Right atrium auricular region (tissue), 2 donors: ENCODE results near the gene ACOX1. TPM values are rescaled to one million over a fixed set of nuclear protein-coding genes. Genes with fewer than 3 reads are reported as not detected.
A peak's percentile ranks its signal among the peaks of the same experiment; 100 is the strongest.

Experiments used
- DNase-seq: peaks from one replicate; pipeline ENCODE4 v3.0.0-alpha.2; 2019; ENCODE audit warnings: low spot score
- H3K27ac ChIP-seq, 2 donors: fragments of 200-600 bp; sonication (generic); 1 replicate in 1 of 2; 2 replicates in 1 of 2; pipeline ENCODE4 v1.5.1; 2016 to 2019
- H3K27me3 ChIP-seq, 2 donors: fragments of 200-600 bp; sonication (generic); one replicate each; pipeline versions ENCODE4 v1.5.1 to v1.6.0; 2017 to 2019
- H3K36me3 ChIP-seq: fragments of 200-600 bp; sonication (generic); one replicate; pipeline ENCODE4 v1.5.1; 2016
- H3K4me1 ChIP-seq, 2 donors: fragments of 200-600 bp; sonication (generic); one replicate each; pipeline versions ENCODE4 v1.5.1 to v1.6.0; 2017 to 2019
- H3K4me3 ChIP-seq, 2 donors: fragments of 200-600 bp; sonication (generic); 1 replicate in 1 of 2; 2 replicates in 1 of 2; pipeline ENCODE4 v1.5.1; 2017 to 2019; ENCODE audit warnings: mild to moderate bottlenecking in 1 of 2, moderate library complexity in 1 of 2
- H3K9me3 ChIP-seq, 2 donors: fragments of 200-600 bp; sonication (generic); one replicate each; pipeline ENCODE4 v1.5.1; 2019
- CTCF ChIP-seq, 2 donors: fragments of 200-600 bp; sonication (generic); IDR thresholded peaks; one replicate each; pipeline ENCODE4 v1.5.1; 2019; ENCODE audit warnings: antibody characterized with exemption in 2 of 2
- total RNA-seq, 2 donors: library from RNA; depleted of rRNA; stranded (reverse); fragments of >200 nt; gene quantifications; one replicate each; pipeline ENCODE4 v1.1.0, GENCODE V29; 2016

The ACOX1 gene
- total RNA-seq, 2 donors from 2014 or later, result 49.6 to 67.4 TPM

- no peak for TF ChIP-seq CTCF (IDR thresholded peaks at IDR 0.05)
- DNase-seq, result no peak
- Histone ChIP-seq H3K4me3 (no peak overlapping the region), H3K9me3 (no peaks in the 10 kb centered on the region), H3K27me3 (no peaks in the 10 kb centered on the region), H3K27ac (no peak overlapping the region), H3K4me1 (peaks cover 0 to 19% of the 10 kb centered on the region in 2 donors), H3K36me3 (peaks cover 7% of the 10 kb centered on the region)
Observed at GRCh38 chr17:75910699-75911098, 68.3 kb downstream of the ACOX1 start.

GRCh38 chr17:75909812-75910274, 69.1 kb downstream of the ACOX1 start:
- no peaks in the 10 kb centered on the region for H3K9me3 ChIP-seq
- no peak for DNase-seq
- no peak for TF ChIP-seq CTCF (IDR thresholded peaks at IDR 0.05)

GRCh38 chr17:75909051-75909811, 69.7 kb downstream of the ACOX1 start:
- H3K36me3 ChIP-seq, result peaks cover 6% of the 10 kb centered on the region
- TF ChIP-seq CTCF (IDR thresholded peaks at IDR 0.05), result no peak
- H3K4me1 ChIP-seq, result peaks cover 0 to 26% of the 10 kb centered on the region in 2 donors
- H3K4me3 ChIP-seq, result no peak overlapping the region
- peak overlapping the region in 1 of 2 donors; percentile 57 for H3K27ac ChIP-seq
- no peaks in the 10 kb centered on the region for H3K9me3 ChIP-seq
- DNase-seq, result no peak
- no peaks in the 10 kb centered on the region for H3K27me3 ChIP-seq

More at GRCh38 chr17:75909812-75910274, 69.1 kb downstream of the ACOX1 start:
- Histone ChIP-seq H3K36me3 (peaks cover 7% of the 10 kb centered on the region), H3K4me1 (peaks cover 0 to 24% of the 10 kb centered on the region in 2 donors), H3K4me3 (no peak overlapping the region), H3K27me3 (no peaks in the 10 kb centered on the region), H3K27ac (no peak overlapping the region)

- DNase-seq, result peak; percentile 75
- Histone ChIP-seq H3K27ac (peak overlapping the region; percentile 31 to 57), H3K36me3 (no peaks in the 10 kb centered on the region), H3K4me1 (peaks cover 0 to 34% of the 10 kb centered on the region in 2 donors), H3K27me3 (no peaks in the 10 kb centered on the region), H3K4me3 (no peak overlapping the region), H3K9me3 (no peaks in the 10 kb centered on the region)
- TF ChIP-seq CTCF (IDR thresholded peaks at IDR 0.05), result no peak
Observed at GRCh38 chr17:75908201-75908600, 70.8 kb downstream of the ACOX1 start.

DNA sequence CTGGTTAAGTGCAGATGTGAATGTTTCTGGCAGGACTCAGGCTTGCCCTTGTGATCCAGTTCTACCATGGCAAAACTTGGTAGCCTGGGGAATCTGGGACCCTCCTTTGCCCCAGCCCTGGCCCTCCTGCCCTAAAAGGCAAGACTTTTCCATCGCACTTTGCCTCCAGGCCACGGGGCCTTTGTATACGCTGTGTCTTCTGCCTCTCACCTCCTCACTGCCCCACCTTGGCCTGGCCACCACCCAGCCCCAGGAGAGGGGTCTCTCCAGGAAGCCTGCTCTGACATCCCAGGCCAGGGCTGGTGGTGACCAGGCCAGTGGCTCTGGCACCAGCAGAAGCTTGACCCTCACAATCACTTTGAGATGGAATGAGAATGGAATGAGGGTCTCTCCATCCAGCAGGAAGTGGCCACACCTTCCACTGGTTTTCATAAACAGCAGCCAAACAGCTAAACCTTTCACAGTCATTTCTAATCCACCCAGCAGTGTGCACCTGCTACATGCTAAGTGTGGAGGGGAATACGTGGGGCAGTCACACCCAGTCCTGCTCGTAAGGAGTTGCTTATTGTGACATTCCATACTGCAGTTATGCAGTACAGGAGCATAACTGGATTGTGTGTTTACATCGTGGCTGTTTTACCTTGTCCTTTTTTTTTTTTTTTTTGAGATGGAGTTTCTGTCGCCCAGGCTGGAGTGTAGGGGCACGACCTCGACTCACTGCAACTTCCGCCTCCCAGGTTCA, 72.7 kb downstream of the ACOX1 start:
- H3K4me1 ChIP-seq, result peaks cover 0 to 34% of the 10 kb centered on the region in 2 donors
- H3K27ac ChIP-seq, result no peak overlapping the region
- H3K27me3 ChIP-seq, result no peaks in the 10 kb centered on the region
- H3K9me3 ChIP-seq, result no peaks in the 10 kb centered on the region
- TF ChIP-seq CTCF (IDR thresholded peaks at IDR 0.05), result no peak
- H3K36me3 ChIP-seq, result peaks cover 7% of the 10 kb centered on the region
- no peak for DNase-seq
- H3K4me3 ChIP-seq, result no peak overlapping the region
